Naive B cell (primary cell): ENCODE measurements around the gene MRC1. TPM values are rescaled to one million over a fixed set of nuclear protein-coding genes. Genes with fewer than 3 reads are reported as not detected.

Source experiments
- ATAC-seq, 2 donors: fragments of 150-1000 bp; cut with Tn5 transposase; 2 replicates each; pipeline ENCODE4 v1.10.0; 2021; ENCODE audit warnings: low read depth in 2 of 2, mild to moderate bottlenecking in 2 of 2, moderate library complexity in 2 of 2
- DNase-seq: peaks from one replicate; pipeline ENCODE4 v3.0.0; 2022
- H3K27ac Mint-ChIP-seq, 6 donors: one replicate each; pipeline ENCODE4 v1.8.0; 2020 to 2022; ENCODE audit warnings: mild to moderate bottlenecking in 6 of 6, mixed read lengths in 6 of 6, moderate library complexity in 5 of 6, inconsistent platforms in 2 of 6
- H3K27me3 Mint-ChIP-seq, 3 donors: one replicate each; pipeline ENCODE4 v1.8.0; 2021 to 2022; ENCODE audit warnings: mixed read lengths in 3 of 3, mild to moderate bottlenecking in 1 of 3
- H3K36me3 Mint-ChIP-seq, 2 donors: one replicate each; pipeline ENCODE4 v1.8.0; 2020 to 2022; ENCODE audit warnings: mixed read lengths in 2 of 2, inconsistent platforms in 1 of 2, mild to moderate bottlenecking in 1 of 2
- H3K4me1 Mint-ChIP-seq, 3 donors: one replicate each; pipeline ENCODE4 v1.8.0; 2020 to 2022; ENCODE audit warnings: mixed read lengths in 3 of 3, inconsistent platforms in 1 of 3, mild to moderate bottlenecking in 1 of 3, moderate library complexity in 1 of 3
- H3K4me3 Mint-ChIP-seq, 8 donors: one replicate each; pipeline ENCODE4 v1.8.0; 2020 to 2022; ENCODE audit warnings: mild to moderate bottlenecking in 8 of 8, mixed read lengths in 8 of 8, moderate library complexity in 8 of 8, inconsistent platforms in 2 of 8
- H3K9me3 Mint-ChIP-seq, 7 donors: one replicate each; pipeline ENCODE4 v1.8.0; 2020 to 2022; ENCODE audit warnings: mixed read lengths in 7 of 7, mild to moderate bottlenecking in 5 of 7, inconsistent platforms in 2 of 7, moderate library complexity in 1 of 7
- polyA plus RNA-seq, 6 donors: library from polyadenylated mRNA; unstranded; fragments of 300-500 nt; fragmentation: Illumina TruSeq; gene quantifications; one replicate each; pipeline ENCODE4 v1.2.3, GENCODE V29; 2021; ENCODE audit warnings: low read depth in 6 of 6

The MRC1 gene
- polyA plus RNA-seq, 6 donors from 2014 or later = not detected

DNA sequence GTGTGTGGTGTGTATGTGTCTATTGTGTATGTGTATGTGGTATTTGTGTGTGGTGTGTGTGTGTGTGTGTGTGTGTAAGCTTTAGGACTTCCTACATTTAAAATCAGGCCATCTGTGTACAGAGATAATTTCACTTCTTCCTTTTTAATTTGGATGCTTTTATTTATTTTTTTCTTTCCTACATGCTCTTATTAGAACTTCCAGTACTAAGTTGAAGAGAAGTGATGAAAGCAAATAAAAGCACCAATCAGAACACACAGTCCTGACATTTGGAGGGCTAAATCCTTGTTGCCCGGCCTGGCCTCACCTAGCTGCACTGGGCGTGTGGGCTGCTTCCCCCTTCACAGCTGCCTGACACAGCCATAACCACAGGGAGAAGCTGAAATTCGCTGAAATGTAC, 3.8 kb upstream of the MRC1 start:
- Mint-ChIP-seq H3K9me3 (peaks cover 0 to 2% (median 0%) of the 10 kb centered on the region in 7 donors), H3K36me3 (no peaks in the 10 kb centered on the region), H3K27ac (peak overlapping the region in 1 of 6 donors; percentile 50), H3K4me3 (no peak overlapping the region), H3K27me3 (peaks cover 4 to 9% (median 5%) of the 10 kb centered on the region in 3 donors), H3K4me1 (peaks cover 16 to 33% (median 32%) of the 10 kb centered on the region in 3 donors)
- ATAC-seq (peak in 1 of 2 donors; percentile 50), DNase-seq (no peak)

DNA sequence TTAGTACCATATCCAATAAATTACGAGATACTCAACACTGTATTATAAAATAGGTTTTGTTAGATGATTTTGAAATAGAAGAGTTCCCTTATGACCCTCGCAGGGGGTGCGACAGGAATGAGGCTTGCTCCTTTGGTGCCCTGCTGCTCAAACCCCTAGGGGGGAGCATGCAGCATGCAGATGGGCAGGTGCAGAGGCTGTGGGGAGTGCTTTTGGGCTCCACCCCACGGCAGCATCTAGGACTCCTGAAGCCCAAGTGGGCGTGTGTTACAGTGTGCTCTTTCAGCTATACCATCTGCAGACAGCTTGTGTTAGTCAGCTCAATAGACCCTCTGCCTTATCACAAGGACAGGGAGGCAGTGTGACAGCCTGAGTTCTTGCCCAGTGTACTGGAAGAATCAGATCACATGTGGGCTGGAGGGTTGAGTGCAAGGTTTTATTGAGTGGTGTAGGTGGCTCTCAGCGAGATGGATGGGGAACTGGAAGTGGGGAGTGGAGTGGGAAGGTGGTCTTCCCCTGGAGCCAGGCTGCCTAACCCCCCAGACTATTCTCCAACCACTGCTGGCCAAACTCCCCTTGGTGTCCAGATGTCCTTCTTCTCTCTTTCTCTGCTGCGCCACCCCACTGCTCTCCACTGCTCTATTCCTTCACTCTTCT, 3.1 kb upstream of the MRC1 start:
- peak overlapping the region in 1 of 6 donors; percentile 64 for H3K27ac Mint-ChIP-seq
- peak; percentile 11 for DNase-seq
- H3K9me3 Mint-ChIP-seq = peaks cover 0 to 2% (median 0%) of the 10 kb centered on the region in 7 donors
- H3K4me3 Mint-ChIP-seq = peak overlapping the region in 1 of 8 donors; percentile 12
- H3K27me3 Mint-ChIP-seq = peaks cover 7 to 12% (median 8%) of the 10 kb centered on the region in 3 donors
- H3K4me1 Mint-ChIP-seq = peaks cover 16 to 34% (median 33%) of the 10 kb centered on the region in 3 donors
- ATAC-seq = peak; percentile 67 to 83
- no peaks in the 10 kb centered on the region for H3K36me3 Mint-ChIP-seq

GRCh38 chr10:17811146-17811865, 2.2 kb downstream of the MRC1 start:
- no peak for ATAC-seq
- H3K27ac Mint-ChIP-seq = no peak overlapping the region
- H3K9me3 Mint-ChIP-seq = no peaks in the 10 kb centered on the region
- H3K4me3 Mint-ChIP-seq = peak overlapping the region in 1 of 8 donors; percentile 71
- DNase-seq = no peak
- no peaks in the 10 kb centered on the region for H3K36me3 Mint-ChIP-seq
- H3K27me3 Mint-ChIP-seq = peaks cover 7 to 12% (median 8%) of the 10 kb centered on the region in 3 donors
- peaks cover 6 to 22% (median 18%) of the 10 kb centered on the region in 3 donors for H3K4me1 Mint-ChIP-seq

- Mint-ChIP-seq H3K4me1 (peaks cover 4 to 9% (median 5%) of the 10 kb centered on the region in 3 donors), H3K27me3 (peaks cover 6 to 7% (median 7%) of the 10 kb centered on the region in 3 donors), H3K36me3 (no peaks in the 10 kb centered on the region), H3K9me3 (no peaks in the 10 kb centered on the region), H3K27ac (no peak overlapping the region), H3K4me3 (no peak overlapping the region)
- no peak for DNase-seq
- no peak for ATAC-seq
Observed at GRCh38 chr10:17814973-17815372, 5.8 kb downstream of the MRC1 start.

DNA sequence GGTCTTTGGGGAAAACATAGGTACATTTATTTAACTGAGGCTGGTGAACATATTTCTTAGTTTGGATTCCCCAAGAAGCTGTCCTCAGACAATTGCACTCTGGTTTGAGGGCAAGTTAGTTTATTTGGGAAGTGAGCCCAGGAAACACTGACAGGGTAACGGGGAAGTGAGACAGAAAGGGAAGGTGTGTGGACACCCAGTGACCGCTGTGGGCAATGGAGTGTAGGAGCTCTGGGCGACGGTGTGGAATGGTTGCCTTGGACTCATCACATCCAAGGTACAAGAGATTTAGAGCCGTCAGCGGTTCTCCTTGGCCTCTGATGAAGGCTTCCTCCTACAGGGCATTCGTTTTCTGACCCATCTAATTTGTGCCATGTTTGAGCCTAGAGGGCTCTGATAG, 7.1 kb downstream of the MRC1 start:
- H3K36me3 Mint-ChIP-seq = no peaks in the 10 kb centered on the region
- DNase-seq (no peak), ATAC-seq (no peak)
- H3K27ac Mint-ChIP-seq = no peak overlapping the region
- no peaks in the 10 kb centered on the region for H3K27me3 Mint-ChIP-seq
- no peak overlapping the region for H3K4me3 Mint-ChIP-seq
- no peaks in the 10 kb centered on the region for H3K9me3 Mint-ChIP-seq
- peaks cover 0 to 10% (median 0%) of the 10 kb centered on the region in 3 donors for H3K4me1 Mint-ChIP-seq

DNA sequence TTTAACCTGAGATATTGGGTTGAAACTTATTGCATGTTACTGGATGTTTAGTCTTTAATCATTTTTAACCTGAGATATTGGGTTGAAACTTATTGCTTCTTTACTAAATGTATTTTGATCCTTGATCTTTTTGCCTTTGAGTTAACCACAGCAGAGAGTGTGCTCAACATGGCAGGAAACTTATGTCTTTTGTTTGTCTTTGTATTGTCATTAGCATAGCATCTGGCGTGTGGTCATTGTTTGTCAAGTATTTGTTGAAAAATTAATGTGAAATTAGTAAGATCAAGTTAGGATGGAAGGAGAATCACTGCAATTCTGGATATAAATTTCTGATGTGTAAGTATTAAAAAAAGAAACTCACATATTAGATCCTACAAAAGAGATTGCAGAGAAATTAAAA, 8.2 kb downstream of the MRC1 start:
- H3K27me3 Mint-ChIP-seq = no peaks in the 10 kb centered on the region
- peaks cover 0 to 10% (median 0%) of the 10 kb centered on the region in 3 donors for H3K4me1 Mint-ChIP-seq
- no peak for ATAC-seq
- H3K36me3 Mint-ChIP-seq = no peaks in the 10 kb centered on the region
- no peak overlapping the region for H3K27ac Mint-ChIP-seq
- no peak for DNase-seq
- H3K4me3 Mint-ChIP-seq = no peak overlapping the region
- no peaks in the 10 kb centered on the region for H3K9me3 Mint-ChIP-seq

DNA sequence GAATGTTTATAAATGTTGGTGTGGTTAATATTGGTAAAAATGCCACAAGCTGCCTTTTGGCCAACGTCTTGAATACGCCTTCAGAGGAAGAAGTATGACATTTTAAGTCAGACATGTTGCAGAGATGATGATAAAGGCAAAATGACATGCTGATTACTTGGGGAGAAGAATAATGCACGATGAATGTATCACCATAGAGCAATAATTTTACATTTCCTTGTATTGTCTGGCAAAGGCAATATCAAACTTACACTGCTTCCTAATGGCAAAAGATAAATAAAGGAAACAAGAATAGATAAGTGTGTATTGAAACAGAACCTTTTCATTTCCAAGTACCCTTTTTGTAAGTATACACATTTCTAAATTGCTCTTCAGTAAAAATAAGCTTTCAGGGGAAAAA, 8.6 kb downstream of the MRC1 start:
- Mint-ChIP-seq H3K27ac (no peak overlapping the region), H3K4me3 (no peak overlapping the region), H3K27me3 (no peaks in the 10 kb centered on the region), H3K4me1 (peaks cover 0 to 10% (median 0%) of the 10 kb centered on the region in 3 donors), H3K9me3 (no peaks in the 10 kb centered on the region), H3K36me3 (no peaks in the 10 kb centered on the region)
- ATAC-seq (no peak), DNase-seq (no peak)

- H3K36me3 Mint-ChIP-seq = no peaks in the 10 kb centered on the region
- DNase-seq = no peak
- H3K4me1 Mint-ChIP-seq = peaks cover 0 to 10% (median 0%) of the 10 kb centered on the region in 3 donors
- H3K27ac Mint-ChIP-seq = no peak overlapping the region
- no peaks in the 10 kb centered on the region for H3K9me3 Mint-ChIP-seq
- ATAC-seq = no peak
- H3K27me3 Mint-ChIP-seq = peaks cover under 1 to 5% (median 3%) of the 10 kb centered on the region in 3 donors
- no peak overlapping the region for H3K4me3 Mint-ChIP-seq
Observed at GRCh38 chr10:17819836-17820235, 10.7 kb downstream of the MRC1 start.

DNA sequence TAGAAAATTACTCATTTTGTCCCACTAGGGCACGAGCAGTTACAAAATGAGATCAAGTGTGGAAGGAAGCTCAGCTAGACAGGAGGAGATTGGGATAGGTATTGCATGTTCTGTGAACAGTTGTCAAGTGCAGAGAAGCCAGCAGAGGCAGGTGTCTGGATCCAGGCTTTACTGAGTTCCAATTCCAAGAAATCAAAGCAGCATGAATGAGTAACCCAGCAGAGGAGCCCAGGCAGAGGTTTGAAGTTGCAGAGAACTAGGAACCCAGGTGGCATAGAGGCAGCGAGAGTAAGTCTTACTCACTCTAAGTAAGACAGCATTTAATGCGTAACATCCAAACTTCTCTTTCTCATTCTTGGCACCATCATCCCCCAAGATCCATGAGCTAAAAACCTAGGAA, 11.8 kb downstream of the MRC1 start:
- Mint-ChIP-seq H3K27me3 (peaks cover 5 to 9% (median 6%) of the 10 kb centered on the region in 3 donors), H3K4me3 (no peak overlapping the region), H3K9me3 (peaks cover 0 to 5% (median 0%) of the 10 kb centered on the region in 7 donors), H3K27ac (peak overlapping the region in 1 of 6 donors; percentile 89), H3K4me1 (peaks cover 0 to 5% (median 0%) of the 10 kb centered on the region in 3 donors), H3K36me3 (no peaks in the 10 kb centered on the region)
- no peak for DNase-seq
- no peak for ATAC-seq

DNA sequence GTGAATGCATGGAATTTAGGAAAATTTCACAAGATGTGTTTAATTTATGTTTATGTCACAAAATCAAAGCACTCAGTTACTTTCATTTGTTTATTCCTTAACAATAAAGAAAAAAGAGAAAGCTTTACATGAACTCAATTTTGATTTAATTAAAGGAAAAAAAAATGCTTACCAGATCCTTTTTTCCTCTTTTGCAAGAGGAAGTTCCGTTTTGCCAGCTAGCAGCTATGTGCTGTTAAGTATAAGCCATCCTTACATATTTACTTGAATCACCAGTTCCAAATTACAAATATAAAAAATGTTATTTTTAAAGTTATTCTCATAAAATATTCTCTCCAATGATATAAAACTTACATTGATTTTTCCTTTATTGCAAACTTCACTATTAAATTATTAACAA, 12.7 kb downstream of the MRC1 start:
- Mint-ChIP-seq H3K9me3 (peaks cover 0 to 5% (median 0%) of the 10 kb centered on the region in 7 donors), H3K27me3 (peaks cover 5 to 9% (median 6%) of the 10 kb centered on the region in 3 donors), H3K27ac (no peak overlapping the region), H3K4me3 (no peak overlapping the region), H3K36me3 (no peaks in the 10 kb centered on the region), H3K4me1 (peaks cover 0 to 5% (median 0%) of the 10 kb centered on the region in 3 donors)
- ATAC-seq = no peak
- DNase-seq = no peak

- no peaks in the 10 kb centered on the region for H3K36me3 Mint-ChIP-seq
- DNase-seq (peak; percentile 35), ATAC-seq (peak; percentile 67 to 90)
- peaks cover 9 to 18% (median 10%) of the 10 kb centered on the region in 3 donors for H3K4me1 Mint-ChIP-seq
- peaks cover 4 to 17% (median 6%) of the 10 kb centered on the region in 3 donors for H3K27me3 Mint-ChIP-seq
- no peak overlapping the region for H3K27ac Mint-ChIP-seq
- H3K9me3 Mint-ChIP-seq = no peaks in the 10 kb centered on the region
- H3K4me3 Mint-ChIP-seq = no peak overlapping the region
Observed at GRCh38 chr10:17831341-17831740, 22.2 kb downstream of the MRC1 start.

- peak overlapping the region in 2 of 6 donors; percentile 65 to 66 for H3K27ac Mint-ChIP-seq
- H3K27me3 Mint-ChIP-seq = peaks cover 6 to 19% (median 6%) of the 10 kb centered on the region in 3 donors
- ATAC-seq = no peak
- H3K9me3 Mint-ChIP-seq = no peaks in the 10 kb centered on the region
- no peak for DNase-seq
- peak overlapping the region in 1 of 8 donors; percentile 25 for H3K4me3 Mint-ChIP-seq
- H3K4me1 Mint-ChIP-seq = peaks cover 9 to 20% (median 15%) of the 10 kb centered on the region in 3 donors
- no peaks in the 10 kb centered on the region for H3K36me3 Mint-ChIP-seq
Observed at GRCh38 chr10:17831896-17832295, 22.7 kb downstream of the MRC1 start.

DNA sequence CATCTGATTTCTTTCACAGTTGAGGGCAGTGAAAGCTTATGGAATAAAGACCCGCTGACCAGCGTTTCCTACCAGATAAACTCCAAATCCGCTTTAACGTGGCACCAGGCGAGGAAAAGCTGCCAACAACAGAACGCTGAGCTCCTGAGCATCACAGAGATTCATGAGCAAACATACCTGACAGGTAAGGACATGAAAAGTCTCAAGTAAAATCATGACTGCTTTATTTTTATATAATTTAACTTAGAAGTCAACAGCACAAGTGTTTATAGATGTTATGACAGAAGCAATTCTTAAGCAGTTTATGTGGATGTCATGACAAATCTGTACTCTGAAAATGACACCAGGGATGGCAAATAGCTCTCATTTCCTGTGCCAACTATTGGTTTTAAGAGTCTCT, 24.5 kb downstream of the MRC1 start:
- no peak overlapping the region for H3K27ac Mint-ChIP-seq
- no peak for ATAC-seq
- peaks cover 15 to 34% (median 29%) of the 10 kb centered on the region in 3 donors for H3K4me1 Mint-ChIP-seq
- no peak overlapping the region for H3K4me3 Mint-ChIP-seq
- H3K9me3 Mint-ChIP-seq = no peaks in the 10 kb centered on the region
- peaks cover 6 to 26% (median 6%) of the 10 kb centered on the region in 3 donors for H3K27me3 Mint-ChIP-seq
- no peak for DNase-seq
- H3K36me3 Mint-ChIP-seq = no peaks in the 10 kb centered on the region

- H3K27me3 Mint-ChIP-seq = peaks cover 6 to 26% (median 6%) of the 10 kb centered on the region in 3 donors
- DNase-seq (no peak), ATAC-seq (no peak)
- H3K27ac Mint-ChIP-seq = peak overlapping the region in 1 of 6 donors; percentile 34
- no peaks in the 10 kb centered on the region for H3K9me3 Mint-ChIP-seq
- H3K4me3 Mint-ChIP-seq = no peak overlapping the region
- peaks cover 15 to 36% (median 28%) of the 10 kb centered on the region in 3 donors for H3K4me1 Mint-ChIP-seq
- H3K36me3 Mint-ChIP-seq = no peaks in the 10 kb centered on the region
Observed at GRCh38 chr10:17835688-17836087, 26.5 kb downstream of the MRC1 start.
